Central memory CD4-positive, alpha-beta T cell (primary cell): ENCODE data around the gene FMN2.
"Not testable (repeated sequence)": the region's sequence is repeated elsewhere in the genome, so short reads cannot be mapped to it uniquely, and the experiment has no call there.

Experiments
- DNase-seq: peaks from one replicate; pipeline ENCODE4 v3.0.0; 2022

The FMN2 gene

DNA sequence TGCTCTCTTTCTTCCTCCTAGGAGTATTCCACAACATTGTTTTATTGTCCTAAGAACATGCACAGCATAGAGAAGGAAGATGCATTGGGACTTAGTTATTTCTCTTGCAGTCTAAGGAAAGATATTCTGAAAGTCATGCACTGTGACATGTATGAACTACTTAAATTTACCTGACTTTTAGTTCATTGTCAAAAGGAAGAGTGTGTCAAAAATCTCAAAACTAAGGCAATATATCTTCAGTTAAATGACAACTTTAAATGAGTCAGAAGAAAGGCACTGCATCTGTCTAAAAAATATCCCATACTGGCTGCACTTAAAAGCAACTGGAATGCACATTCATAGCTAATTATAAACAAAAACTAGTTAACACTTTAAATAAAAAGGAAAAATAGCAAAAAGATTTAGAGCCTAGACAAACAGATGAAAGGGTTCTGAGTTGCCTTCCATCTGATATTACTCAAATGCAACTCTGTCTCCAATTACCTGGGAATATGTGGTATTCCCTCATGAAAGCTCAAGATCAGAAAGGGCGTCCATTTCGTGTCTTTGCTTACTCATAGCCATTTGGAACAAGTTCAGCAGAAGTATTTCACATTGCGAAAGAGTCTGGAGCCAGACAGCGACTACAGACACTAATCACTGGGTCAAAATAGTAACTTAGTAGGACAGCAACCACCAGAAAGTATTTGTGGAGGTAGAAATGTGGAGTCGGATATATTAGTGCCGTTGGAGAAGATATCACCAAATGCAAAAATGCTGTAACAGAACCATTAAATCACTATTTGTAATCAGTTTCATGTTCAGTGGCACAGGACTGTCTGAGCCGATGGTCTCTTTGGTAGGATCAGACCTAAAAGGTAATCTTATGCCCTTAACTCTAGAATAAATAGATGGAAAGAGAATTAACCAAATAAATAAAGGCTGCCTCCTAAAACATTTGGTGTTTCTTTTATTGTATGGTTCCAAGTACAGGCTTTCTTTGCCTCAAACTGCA lies 294.6 kb downstream of the FMN2 start:
- no peak for DNase-seq

DNA sequence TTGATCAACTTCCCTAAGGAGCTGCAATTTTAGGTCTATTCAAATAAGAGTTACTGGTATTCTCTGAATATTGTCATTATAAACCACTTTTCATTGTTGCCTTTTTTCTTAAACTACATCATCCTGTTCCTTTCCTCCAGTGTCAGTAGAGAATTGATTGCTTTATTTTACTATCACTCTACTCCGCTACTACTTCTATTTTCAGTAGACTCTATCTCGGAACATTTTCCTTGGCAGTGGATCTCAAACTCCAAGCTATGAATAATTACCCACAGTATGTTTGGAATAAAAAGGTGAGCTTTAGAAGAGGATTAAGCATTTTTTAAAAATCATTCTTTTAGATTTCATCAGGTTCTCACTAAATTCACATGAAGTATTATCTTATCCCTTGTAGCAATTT lies 295.4 kb downstream of the FMN2 start:
- DNase-seq, result no peak

DNA sequence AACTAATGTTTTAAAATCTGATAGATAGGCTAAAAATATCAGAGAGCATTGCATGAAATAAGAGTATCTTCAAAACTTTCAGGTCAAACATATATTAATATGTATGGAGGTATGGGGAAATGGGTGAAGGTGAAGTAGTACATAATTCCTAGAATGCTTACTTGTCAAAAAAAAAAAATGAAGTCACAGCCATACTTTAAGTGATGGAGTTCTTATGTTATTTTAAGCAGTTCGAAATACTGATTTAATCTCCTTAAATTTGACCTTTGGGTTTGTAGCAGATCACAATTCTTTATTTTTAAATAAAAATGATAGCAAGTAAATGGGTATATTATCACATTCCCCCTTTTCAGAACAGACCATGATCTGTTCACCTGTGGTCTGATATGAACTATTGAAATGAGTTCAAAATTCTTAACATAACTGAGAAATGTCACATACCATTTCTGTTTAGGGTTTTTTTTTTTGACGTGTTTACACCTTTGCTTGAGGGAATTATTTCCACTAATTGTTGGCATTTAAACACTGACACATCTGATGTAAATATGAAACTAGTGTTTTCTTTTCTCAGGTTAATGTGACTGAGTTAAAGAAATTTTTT lies 300.1 kb downstream of the FMN2 start:
- no peak for DNase-seq

DNA sequence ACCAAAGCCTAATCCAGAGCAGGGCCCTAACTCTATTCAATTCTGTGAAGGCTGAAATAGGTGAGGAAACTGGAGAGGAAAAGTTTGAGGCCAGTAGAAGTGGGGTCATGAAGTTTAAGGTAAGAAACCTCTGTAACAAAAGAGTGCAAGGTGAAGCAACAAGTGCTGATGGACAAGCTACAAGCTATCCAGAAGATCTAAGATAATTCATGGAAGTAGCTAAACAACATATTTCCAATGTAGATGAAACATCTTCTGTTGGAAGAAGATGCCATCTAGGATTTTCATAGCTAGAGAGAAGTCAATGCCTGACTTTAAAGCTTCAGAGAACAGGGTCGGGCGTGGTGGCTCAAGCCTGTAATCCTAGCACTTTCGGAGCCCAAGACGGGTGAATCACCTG lies 302.7 kb downstream of the FMN2 start:
- no peak for DNase-seq

DNA sequence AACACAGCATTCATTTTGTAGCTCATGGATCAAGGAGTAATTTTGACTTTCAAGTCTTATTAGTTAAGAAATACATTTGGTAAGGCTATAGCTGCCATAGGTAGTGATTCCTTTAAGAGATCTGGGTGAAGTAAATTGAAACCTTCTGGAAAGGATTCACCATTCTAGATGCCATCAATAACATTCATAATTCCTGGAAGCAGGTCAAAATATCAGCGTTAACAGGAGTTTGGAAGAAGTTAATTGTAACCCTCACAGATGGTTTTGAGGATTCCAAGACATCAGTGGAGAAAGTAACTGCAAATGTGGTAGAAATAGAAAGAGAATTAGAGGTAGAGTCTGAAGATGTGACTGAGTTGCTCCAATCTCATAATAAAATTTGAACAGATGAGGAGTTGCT lies 303.7 kb downstream of the FMN2 start:
- DNase-seq, result no peak

DNA sequence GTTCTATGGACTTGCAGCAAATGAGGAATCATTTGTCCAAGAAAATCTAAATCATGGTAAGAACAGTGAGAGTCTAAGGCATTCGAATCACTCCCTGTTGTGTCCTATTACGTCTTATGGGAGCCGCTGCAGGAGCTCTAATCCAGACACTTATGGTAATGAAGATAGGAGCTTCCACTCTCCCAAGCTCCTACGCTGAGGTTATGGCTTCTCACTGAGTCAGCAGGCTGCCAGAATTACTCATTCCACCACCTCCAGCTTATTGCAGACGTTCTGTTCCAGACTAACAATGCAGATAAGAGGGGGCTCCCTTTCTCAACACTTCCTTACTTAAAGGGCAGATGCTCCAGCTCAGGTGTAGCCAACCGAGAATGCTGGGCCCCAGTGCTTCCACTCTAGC lies 307.7 kb downstream of the FMN2 start:
- DNase-seq, result no peak

DNA sequence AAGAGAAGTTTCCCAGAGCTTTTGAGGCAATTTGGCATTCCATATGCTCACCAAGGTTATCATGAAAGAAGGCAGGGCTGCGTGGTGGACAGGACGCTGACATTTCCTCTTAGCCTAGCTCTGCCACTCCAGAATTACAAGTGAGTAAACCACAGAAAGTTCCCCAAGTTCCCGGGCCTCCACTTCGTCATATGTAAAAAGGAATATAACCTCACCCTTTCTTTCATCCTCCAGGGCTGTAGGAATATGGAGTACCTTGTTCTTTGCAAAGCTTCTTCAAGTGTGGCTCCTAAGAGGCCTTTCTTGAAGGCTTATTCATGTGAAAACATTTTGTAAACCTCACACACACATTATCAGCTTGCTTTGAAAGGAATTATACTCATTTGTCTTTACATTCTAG lies 310.0 kb downstream of the FMN2 start:
- DNase-seq, result no peak

DNA sequence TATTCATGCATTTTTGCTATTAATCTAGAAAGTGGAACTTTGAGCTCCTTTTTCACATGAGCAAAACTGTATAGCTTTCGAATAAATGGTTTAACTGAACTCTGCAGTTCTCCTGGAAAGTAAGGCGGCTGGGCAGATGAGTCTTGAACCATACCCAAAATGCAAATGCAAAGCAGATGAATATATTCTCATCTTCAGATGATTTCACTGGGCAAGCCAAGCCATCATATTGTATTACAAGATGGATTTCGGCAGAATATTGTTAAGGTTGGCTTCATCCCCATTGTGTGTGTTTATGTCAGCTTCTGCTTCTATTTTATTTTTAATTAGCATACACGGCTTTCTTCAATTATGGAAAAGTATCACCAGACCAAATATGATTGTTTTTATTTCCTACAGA lies 310.6 kb downstream of the FMN2 start:
- no peak for DNase-seq

DNA sequence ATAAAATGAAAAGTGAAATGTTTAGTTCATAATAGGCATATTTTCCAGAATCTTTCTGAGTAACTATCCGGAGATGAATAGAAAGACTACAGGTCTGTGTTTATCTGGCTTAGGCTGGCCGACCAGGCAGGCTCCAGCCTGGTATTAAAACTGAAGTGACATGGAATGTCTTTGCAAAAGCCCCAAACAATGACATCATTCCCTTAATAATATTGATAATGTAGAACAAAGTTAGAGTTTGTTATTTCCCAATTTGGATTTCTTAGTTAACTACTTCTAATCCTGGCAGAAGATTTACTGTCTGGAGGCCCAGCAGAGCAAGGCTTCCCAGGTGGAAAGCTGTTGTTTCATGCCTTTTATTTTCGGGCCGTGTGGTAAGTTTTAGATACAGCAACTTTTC lies 312.6 kb downstream of the FMN2 start:
- no peak for DNase-seq

DNA sequence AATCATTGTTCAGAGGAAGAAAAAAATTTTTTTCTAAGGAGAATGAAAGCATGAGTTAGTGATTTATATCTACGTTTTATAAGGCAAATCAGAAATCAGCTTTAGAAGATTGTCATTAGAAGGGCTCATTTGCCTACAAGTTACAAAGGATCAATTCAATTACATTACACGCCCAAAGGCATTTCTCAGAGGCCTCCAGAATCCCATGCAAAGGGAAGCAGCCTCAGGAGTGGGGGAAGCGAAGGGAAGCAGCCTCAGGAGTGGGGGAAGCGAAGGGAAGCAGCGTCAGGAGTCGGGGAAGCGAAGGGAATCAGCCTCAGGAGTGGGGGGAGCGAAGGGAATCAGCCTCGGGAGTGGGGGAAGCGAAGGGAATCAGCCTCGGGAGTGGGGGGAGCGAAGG lies 314.1 kb downstream of the FMN2 start:
- no peak for DNase-seq

DNA sequence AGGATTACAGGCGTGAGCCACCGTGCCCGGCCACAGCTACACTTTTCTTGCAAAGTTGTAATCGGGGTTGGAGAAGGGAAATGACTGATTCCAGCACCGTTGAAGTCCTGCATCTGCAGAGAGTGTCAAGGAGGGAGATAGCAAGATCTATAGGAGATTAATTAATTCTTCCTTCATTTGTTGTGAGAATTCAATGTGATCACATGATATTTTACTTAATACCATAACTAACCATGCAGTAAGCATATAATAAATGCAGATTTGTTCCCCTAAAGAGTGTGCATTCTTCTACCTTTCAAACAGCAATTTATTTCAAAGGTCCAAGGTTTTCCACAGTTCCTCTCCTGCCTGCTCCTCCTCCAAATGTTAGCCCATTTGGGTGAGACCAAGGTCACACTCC lies 315.7 kb downstream of the FMN2 start:
- no peak for DNase-seq

DNA sequence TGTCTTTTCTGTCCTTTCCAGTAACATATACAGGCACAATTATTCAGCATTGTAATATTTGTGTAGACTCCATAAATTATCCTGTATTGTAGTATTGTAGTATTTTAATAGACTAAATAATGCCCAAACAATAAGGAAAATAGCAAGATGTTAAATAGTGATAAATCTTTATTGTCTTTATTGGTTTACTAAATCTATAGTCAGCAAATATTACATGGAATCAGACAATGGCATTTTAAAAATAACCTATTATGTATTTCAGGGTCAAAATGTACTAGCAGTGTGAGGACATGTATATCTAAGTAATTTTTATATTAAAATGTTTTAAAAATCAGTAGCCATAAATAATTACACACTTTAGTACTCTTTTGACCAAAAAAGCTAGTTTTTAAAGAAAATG lies 317.9 kb downstream of the FMN2 start:
- DNase-seq, result no peak

DNA sequence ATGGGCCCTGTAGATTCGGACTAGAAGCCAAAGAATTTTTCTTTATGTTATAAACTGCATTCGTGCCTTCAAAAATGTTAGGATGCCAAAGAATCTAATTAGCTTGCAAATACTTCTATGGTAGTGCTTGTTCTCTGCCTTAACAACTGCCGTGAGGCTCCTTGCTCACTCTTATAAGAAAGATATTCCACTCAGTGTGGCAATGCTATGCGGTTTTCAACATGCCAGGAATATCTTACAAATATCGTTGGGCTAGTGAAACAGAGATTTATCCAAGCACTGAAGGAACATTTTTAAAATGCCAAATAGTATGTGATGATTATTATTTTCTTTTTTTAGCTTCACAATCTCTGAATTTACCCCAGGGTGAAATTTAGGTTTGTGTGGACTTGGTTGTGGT lies 322.0 kb downstream of the FMN2 start:
- DNase-seq, result no peak

DNA sequence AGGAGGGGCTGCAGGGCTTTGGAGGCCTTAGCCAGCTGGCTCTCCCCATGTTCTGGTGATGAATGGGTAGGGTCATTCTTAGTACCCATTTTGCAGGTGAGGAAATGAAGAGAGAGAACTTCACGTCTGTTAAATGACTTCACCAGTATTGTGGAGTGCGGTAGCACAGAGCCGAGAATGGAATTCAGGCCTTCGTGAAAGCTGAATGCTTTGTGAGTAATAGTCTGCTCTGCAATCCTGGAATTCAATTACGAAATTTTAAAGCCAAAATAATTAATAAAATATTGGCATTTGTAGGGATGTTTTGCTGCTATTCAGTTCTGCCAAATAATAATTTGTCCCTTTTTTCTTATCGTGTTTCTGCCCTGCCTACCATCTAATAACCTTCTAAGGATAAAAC lies 322.6 kb downstream of the FMN2 start:
- no peak for DNase-seq

DNA sequence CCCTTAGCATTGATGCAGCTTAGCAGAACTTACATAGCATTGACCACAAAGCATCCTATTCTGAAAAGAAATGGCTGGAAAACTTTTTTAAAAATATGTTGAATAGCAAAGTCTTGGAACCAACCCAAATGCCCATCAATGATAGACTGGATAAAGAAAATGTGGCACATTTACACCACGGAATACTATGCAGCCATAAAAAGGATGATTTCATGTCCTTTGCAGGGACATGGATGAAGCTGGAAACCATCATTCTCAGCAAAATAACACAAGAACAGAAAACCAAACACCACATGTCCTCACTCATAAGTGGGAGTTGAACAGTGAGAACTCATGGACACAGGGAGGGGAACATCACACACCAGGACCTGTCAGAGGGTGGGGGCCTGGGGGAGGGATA lies 323.3 kb downstream of the FMN2 start:
- not testable (repeated sequence) for DNase-seq

DNA sequence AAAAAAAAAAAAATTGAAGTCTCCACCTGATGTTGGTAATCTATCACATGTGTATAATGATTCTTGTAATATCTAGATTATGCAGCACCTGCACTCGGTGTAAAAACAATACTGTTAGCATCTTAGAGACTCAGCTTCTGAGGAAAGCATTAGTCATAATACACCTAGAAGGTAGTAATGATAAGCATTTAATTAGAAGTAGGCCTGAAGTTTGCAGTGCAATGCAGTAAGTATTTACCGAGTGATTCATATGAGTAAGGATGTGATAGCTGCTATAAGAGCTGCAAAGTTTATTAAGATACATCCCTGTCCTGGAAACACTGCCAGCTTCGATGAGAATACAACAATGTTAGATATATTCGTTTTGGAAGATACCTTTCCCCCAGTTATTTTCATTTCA lies 323.8 kb downstream of the FMN2 start:
- DNase-seq, result no peak

DNA sequence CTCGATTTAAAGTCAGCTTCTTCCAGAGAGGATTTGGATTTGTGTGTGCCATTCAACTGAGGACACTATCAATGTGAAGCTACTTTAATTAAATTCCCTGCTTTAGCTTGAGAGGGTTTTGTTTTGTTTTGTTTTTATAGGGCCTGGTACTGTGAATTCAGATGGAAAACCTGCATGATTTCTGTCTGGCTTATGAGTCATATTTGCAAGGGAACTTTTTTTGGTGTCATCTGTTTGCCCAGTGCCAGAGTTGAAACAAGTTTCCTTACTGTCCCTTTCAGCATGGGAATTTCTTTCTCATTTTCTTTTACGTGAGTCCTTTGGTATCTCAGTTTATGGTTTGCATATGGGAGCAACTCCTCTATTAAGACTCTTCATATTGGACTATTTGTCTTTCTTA lies 325.6 kb downstream of the FMN2 start:
- DNase-seq, result no peak

DNA sequence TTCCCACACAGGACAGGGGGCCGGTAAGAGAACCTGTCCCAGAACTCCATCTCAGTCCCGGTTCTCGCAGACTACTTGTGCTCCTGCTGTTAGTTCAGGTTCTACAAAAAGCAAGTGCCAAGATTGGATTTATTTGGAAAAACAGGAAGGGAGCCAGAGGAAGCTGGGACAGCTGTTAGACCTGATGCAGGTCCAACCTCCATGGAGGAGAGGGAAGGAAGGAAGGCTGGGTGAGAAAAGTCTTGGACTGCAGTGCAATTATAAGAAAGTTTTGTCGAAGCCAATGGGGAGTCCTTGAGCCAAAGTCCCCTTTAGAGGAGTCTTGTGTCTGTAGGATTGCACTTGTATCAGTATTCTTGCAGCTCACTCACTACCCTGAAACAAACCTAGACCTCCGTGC lies 329.1 kb downstream of the FMN2 start:
- no peak for DNase-seq

DNA sequence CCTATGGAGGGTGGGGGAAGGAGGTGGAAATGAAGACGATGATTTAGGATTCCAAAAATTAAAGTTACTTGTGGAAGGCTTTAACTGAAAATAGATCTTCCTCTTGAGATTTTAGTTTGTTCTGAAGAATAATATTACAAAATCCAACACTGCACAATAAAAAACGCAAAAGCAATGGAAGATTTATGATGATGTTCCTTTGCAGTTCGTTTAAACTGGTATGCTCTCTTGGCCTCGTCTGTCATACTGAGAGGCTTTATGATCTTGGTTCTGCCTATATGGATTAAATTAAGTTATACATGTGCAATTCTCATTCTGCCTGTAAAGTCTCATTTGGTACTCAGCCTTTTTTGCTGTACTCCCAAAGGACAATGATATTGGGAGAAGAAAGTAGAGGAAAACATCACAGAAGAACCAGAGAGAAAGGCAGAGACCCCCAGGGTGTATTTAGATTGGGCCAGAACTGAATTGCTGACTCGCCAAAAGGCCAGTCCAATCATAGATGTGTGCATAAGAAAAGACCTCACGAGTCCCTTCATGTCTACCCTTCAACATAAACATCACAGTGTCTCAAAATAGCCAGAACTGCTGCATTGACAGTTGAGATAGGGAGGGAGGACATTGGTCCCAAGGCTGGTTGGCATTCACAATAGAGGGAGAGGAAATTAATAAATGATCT lies 331.7 kb downstream of the FMN2 start:
- no peak for DNase-seq

DNA sequence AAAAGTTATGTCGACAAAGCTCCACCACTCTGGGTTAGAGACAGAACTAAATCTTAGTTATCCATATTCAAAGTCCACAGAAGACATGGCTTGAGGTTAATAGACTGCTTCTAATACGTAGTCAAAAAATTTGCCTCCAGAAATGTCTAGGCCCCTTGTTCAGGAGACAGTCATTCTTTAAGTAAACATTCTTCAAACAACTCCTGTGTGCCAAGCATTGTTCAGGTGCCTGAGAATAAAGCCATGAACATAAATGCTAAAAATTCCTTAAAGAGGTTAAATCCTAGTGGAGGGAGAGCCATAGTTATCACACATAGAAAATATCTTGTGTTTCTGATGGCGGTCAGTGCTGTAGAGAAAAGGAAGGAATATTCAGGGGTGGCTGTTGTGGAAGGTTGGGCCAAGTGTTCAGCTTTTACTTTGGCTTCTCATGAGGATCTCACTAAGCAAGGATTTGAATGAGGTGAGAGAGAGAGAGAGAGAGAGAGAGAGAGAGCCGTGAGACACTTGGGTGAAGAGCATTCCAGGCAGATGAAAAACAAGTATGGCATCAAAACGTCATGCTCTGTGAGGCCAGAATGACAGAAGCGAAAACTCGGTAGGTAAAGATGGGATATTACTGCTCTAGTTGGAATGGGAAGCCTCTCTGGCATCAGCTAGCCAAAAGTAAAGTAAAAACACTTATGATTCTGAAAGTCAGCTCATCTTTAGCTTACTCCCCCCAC lies 333.2 kb downstream of the FMN2 start:
- DNase-seq, result no peak

DNA sequence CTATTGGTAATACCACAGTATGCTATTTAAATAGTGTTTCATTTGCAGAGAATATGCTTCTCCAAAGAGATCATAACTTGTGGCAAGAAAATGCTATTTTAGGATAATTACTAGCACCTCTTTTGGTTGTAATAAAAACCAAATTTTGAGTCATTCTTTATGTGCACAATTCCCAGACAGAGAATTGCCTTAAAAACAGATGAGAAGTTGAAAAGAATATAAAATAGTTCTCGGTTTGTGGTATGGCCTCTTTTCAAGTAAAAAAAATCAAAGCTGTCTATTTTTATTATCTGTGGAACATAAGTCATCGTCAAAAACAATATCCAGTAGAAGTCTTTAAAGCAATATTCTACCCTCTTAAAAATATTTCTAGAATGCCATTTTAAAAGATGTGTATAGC lies 334.4 kb downstream of the FMN2 start:
- no peak for DNase-seq

DNA sequence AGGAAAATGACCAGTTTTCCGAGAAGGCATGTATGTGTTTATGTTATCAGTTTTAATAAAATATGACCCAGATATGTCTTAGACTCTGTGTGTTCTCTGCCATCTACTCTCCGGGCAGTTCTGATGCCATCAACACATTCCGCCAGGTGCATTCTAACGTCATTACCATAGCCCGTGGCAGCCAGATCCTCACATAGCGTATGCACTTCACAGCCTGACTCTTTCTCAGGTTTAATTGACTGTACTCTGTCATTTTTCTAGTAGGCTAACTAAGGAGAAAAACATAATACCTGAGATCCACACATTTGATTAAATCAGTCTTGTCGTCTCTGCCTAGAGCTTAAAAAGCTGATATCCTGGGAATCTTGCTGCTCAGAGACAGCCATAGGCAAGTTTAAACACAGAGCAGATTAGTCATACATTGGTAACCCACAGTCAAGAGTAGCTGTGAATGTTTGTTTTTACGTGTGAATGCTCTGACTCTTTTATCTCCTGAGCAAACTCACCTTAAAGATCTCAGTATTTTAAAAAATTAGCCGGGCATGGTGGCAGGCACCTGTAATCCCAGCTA lies 344.4 kb downstream of the FMN2 start:
- DNase-seq, result no peak

DNA sequence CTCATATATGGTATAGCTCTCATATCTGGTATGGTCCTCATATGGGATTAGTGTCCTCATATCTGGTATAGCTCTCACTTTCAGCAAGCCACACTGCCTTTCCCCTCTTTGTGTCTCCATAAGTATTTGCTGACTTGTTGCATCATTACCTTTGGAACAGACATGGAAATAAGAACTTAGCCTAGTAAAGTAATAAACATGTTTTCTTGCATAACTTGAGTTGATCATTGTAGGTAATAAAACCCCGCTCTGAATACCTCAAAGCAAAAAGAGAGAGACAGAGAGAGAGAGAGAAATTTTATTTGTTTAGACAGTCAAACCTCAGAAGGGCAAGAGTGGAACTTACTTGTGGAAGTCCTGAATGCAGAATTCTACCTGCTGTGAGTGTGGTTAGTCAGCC lies 350.0 kb downstream of the FMN2 start:
- no peak for DNase-seq
